NB4 (cell line): ENCODE data around the gene TNKS1BP1.
"Not testable (repeated sequence)": the region's sequence is repeated elsewhere in the genome, so short reads cannot be mapped to it uniquely, and the experiment has no call there.

Source experiments
- DNase-seq: peaks from one replicate; pipeline ENCODE4 v3.0.0; 2010; ENCODE audit warnings: low read depth
- H3K4me3 ChIP-seq: one replicate; pipeline ENCODE4 v1.5.1; 2011; ENCODE audit warnings: mild to moderate bottlenecking, low read depth, low read length, moderate library complexity
- MYC ChIP-seq: IDR thresholded peaks from 2 replicates; pipeline ENCODE4 v1.6.1; 2011; ENCODE audit warnings: low read depth, low read length
- POLR2A ChIP-seq: IDR thresholded peaks from 2 replicates; pipeline ENCODE4 v1.6.1; 2011; ENCODE audit warnings: mild to moderate bottlenecking; ENCODE audit not compliant: insufficient read length; ENCODE audit errors: extremely low read depth
- TF ChIP-seq, protein P1 (sequence below): IDR thresholded peaks from 2 replicates; pipeline ENCODE4 v1.6.1; 2011; ENCODE audit warnings: low read depth, low read length
- TF ChIP-seq, protein P2 (sequence below): IDR thresholded peaks from one replicate; pipeline ENCODE4 v1.5.1; 2012; ENCODE audit warnings: low read depth, low read length

TNKS1BP1 gene

GRCh38 chr11:57368106-57368844 lies 43.5 kb upstream of the TNKS1BP1 start:
- TF ChIP-seq, protein P1, sequence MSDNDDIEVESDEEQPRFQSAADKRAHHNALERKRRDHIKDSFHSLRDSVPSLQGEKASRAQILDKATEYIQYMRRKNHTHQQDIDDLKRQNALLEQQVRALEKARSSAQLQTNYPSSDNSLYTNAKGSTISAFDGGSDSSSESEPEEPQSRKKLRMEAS = no peak
- TF ChIP-seq, protein P2, sequence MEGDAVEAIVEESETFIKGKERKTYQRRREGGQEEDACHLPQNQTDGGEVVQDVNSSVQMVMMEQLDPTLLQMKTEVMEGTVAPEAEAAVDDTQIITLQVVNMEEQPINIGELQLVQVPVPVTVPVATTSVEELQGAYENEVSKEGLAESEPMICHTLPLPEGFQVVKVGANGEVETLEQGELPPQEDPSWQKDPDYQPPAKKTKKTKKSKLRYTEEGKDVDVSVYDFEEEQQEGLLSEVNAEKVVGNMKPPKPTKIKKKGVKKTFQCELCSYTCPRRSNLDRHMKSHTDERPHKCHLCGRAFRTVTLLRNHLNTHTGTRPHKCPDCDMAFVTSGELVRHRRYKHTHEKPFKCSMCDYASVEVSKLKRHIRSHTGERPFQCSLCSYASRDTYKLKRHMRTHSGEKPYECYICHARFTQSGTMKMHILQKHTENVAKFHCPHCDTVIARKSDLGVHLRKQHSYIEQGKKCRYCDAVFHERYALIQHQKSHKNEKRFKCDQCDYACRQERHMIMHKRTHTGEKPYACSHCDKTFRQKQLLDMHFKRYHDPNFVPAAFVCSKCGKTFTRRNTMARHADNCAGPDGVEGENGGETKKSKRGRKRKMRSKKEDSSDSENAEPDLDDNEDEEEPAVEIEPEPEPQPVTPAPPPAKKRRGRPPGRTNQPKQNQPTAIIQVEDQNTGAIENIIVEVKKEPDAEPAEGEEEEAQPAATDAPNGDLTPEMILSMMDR = no peak
- TF ChIP-seq MYC = no peak
- no peak for TF ChIP-seq POLR2A
- DNase-seq = no peak
- H3K4me3 ChIP-seq = no peak overlapping the region

DNA sequence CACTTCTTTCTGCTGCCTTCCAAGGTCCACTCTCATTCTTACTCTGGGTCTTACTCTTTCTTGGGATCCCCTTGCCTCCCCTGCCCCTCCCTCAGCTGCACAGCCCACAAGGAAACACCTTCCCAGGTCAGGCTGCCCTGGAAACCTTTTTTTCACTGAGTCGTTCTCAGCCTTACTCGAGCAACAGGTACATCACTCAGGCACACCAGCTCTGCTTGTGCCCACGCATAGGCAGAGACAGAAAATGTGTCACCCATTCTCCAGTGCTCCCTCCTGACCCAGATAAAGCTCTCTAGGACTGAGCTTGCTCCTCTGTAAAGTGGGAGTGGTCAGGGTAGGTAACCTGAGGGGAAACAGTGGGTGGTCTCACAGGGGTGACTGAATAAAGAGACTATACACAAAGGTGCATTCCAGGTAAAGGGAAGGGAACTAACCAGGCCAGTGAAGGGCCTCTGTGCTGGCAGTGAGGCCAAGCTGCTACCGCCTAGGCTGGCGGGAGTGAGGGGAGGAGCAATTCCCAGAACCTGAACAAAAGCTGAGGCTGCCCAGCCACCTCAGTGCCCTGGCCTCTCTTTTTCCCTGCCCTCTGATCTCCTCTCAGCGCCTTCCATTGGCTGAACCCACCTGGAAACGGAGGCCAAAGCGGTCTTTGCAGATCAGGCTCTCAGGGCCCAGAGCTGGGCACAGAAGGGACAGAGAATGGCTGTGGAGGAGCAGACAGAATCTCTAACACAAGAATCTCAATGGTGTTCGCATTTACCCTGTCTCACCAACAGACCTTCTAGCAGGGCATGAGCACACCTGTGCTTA lies 40.3 kb upstream of the TNKS1BP1 start:
- TF ChIP-seq POLR2A = no peak
- TF ChIP-seq, protein P2 = no peak
- no peak for TF ChIP-seq MYC
- TF ChIP-seq, protein P1 = no peak
- no peak for DNase-seq
- no peak overlapping the region for H3K4me3 ChIP-seq

- no peak overlapping the region for H3K4me3 ChIP-seq
- no peak for DNase-seq
- TF ChIP-seq, protein P2 = no peak
- no peak for TF ChIP-seq POLR2A
- TF ChIP-seq MYC = no peak
- TF ChIP-seq, protein P1 = no peak
These were observed 38.7 kb upstream of the TNKS1BP1 start for GRCh38 chr11:57363131-57364080.

DNA sequence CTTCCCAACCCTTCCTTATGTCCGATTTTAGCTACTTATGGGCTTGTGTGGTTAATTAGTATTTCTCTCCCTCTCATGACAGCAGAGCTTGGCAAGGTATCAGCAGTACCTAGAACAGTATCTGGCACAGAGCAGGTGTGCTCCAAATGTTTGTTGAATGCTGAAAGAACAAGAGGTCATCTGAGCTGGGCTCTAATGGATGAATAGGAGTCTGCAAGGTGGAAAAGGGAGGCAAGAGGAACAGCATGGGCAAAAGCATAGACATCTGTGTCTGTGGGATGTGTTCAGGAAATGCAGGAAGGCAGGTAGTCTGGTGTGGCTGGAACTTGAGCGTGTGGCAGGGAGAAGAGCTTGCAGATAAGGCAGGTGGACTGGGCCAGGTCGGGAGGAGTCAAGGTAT lies 37.2 kb upstream of the TNKS1BP1 start:
- TF ChIP-seq, protein P2 = no peak
- TF ChIP-seq, protein P1 = no peak
- no peak for TF ChIP-seq MYC
- TF ChIP-seq POLR2A = no peak
- DNase-seq = no peak
- no peak overlapping the region for H3K4me3 ChIP-seq

- DNase-seq = not testable (repeated sequence)
These were observed 36.7 kb upstream of the TNKS1BP1 start for GRCh38 chr11:57361420-57361819.

GRCh38 chr11:57360991-57361390 lies 36.2 kb upstream of the TNKS1BP1 start:
- no peak for DNase-seq
- no peak overlapping the region for H3K4me3 ChIP-seq
- TF ChIP-seq POLR2A = no peak
- TF ChIP-seq, protein P2 = no peak

More at GRCh38 chr11:57361420-57361819, 36.7 kb upstream of the TNKS1BP1 start:
- H3K4me3 ChIP-seq = not testable (repeated sequence)
